PC-3 (cell line): Measurements from ENCODE around the gene TASOR2.

ENCODE experiments used
- CTCF ChIP-seq: fragments of 300-600 bp; sonication (generic); conservative IDR thresholded peaks from 2 replicates; pipeline ENCODE4 v1.5.1; 2017; ENCODE audit warnings: antibody characterized with exemption, low read depth, mild to moderate bottlenecking, low read length
- EZH2 ChIP-seq: fragments of 300-600 bp; sonication (generic); IDR thresholded peaks from one replicate; pipeline ENCODE4 v1.6.1; 2017; ENCODE audit warnings: antibody characterized with exemption, mild to moderate bottlenecking, low read length; ENCODE audit not compliant: unreplicated experiment

GRCh38 chr10:5666008-5666840 is 18.4 kb upstream of the TASOR2 start, which contains the start of gene ASB13:
- TF ChIP-seq CTCF (no peak), EZH2 (no peak)
